CD4-positive, alpha-beta T cell treated with Interleukin-6 at 100 ng/mL for 8 hours (primary cell): ENCODE results near the gene TPCN1.
A peak's percentile ranks its signal among the peaks of the same experiment; 100 is the strongest.

Experiments
- DNase-seq: peaks from one replicate; pipeline ENCODE4 v3.0.0-alpha.2; 2020; ENCODE audit warnings: mixed read lengths, low spot score

Gene TPCN1

GRCh38 chr12:113310489-113310888 lies 89.2 kb downstream of the TPCN1 start:
- no peak for DNase-seq

DNA sequence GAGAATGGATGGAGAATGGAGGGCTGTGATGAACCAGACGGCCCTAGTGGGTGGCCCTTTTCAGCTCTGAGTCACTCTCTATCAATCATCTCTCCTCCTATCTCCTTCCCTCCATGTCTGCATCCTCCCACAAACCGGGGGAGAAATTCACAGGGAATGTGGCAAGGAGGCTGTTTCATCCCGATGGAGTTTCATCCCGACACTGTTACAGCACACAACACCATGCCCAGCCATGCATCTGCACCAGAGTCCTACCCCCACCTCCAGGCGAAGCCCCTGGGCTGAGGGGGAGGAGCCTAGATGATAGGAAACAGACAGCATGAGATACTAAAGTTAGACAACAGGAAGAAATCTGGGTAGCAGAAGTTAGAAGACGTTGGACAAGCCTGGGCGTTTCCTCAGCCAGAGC lies 92.9 kb downstream of the TPCN1 start:
- DNase-seq = no peak

- DNase-seq = no peak
These were observed 94.1 kb downstream of the TPCN1 start for GRCh38 chr12:113315358-113315757.

DNA sequence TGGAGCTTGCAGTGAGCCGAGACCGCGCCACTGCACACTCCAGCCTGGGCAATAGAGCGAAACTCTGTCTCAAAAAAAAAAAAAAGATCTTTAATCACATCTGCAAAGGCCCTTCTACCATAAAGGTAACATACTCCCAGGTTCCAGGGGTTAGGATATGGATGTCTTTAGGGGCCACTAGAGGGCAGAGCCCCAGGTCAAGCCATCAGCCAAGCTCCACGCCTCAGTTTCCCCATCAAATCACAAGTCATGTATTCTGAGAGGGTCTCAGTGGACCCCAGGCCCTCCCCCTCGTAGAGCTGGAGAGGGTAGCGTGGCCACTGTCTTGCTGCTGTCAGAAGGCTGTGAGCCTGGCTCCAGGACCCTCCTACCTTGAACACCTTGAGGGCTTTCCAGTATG lies 94.9 kb downstream of the TPCN1 start:
- no peak for DNase-seq

DNA sequence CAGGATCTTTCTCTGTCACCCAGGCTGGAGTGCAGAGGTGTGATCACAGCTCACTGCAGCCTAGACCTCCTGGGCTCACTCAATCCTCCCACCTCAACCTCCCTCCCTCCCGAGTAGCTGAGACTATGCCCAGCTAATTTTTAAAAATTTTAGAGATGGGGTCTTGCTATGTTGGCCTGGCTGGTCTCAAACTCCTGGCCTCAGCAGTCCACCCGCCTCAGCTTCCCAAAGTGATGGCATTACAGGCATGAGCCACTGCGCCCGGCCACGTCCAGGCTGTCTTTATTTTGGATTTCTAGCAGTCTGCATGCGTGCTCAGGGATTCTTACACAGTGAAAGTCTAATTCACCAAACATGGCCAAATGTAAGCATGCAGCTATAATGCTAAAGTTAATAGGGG lies 95.9 kb downstream of the TPCN1 start:
- no peak for DNase-seq

DNA sequence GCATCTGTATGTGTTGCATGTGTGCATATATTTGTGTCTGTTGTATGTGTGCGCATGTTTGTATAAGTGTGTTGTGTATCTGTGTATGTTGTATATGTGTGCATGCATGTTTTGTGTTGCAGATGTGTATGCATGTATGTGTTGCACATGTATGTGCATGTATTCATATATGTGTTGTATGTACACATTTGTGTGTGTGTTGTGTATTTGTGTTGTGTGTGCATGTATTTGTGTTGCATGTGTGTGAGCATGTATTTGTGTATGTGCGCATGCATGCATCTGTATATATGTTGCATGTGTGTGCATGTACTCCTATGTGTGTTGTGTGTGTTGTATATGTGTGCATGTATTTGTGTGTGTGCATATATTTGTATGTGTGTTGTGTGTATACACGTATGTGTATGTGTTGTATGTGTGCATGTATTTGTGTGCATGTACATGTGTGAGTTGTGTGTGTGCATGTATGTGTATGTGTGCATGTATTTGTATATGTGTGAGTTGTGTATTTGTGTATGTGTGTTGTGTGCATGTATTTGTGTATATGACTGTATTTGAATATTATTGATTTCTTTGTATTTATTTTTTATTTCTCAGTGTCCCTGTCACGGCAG lies 96.9 kb downstream of the TPCN1 start:
- DNase-seq = no peak

DNA sequence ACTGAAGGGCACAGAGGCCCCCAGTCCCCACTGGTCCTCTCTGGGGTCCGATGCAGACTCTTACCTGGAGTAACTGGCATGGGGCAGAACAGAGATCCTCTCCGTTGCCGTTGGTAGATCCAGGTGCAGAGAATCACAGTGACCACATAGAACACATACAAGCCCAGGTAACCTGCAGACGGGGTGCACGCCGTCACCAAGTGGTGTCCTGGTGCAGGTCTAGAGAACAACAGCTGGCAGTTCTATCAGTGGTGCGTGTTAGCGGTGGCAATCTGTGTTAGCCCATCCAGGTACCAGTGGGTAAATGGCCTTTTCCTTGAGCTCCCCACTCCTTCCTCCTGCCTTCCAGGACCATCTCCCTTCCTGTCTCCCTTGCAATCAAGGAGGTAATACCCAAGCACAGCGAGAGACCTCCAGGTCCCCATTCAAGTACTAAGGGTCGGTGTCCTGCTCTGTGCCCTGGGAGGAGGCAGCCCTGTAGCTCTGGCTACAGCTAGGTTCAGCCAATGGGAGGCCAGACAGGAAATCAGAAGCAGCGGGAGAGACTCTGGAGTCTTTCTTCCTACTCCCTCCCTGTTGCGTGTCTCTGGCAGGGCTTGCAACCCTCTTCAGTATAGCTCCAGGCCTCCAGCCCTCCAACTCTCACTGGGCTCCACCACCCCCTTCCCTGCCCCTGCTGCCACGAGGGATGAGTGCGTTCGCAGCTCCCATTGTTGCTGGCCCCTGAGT lies 97.8 kb downstream of the TPCN1 start:
- DNase-seq = no peak

GRCh38 chr12:113320401-113320800 lies 99.1 kb downstream of the TPCN1 start:
- no peak for DNase-seq

GRCh38 chr12:113322343-113322742 lies 101.1 kb downstream of the TPCN1 start:
- no peak for DNase-seq

- DNase-seq = no peak
These were observed 104.7 kb downstream of the TPCN1 start for GRCh38 chr12:113325916-113326315.

DNA sequence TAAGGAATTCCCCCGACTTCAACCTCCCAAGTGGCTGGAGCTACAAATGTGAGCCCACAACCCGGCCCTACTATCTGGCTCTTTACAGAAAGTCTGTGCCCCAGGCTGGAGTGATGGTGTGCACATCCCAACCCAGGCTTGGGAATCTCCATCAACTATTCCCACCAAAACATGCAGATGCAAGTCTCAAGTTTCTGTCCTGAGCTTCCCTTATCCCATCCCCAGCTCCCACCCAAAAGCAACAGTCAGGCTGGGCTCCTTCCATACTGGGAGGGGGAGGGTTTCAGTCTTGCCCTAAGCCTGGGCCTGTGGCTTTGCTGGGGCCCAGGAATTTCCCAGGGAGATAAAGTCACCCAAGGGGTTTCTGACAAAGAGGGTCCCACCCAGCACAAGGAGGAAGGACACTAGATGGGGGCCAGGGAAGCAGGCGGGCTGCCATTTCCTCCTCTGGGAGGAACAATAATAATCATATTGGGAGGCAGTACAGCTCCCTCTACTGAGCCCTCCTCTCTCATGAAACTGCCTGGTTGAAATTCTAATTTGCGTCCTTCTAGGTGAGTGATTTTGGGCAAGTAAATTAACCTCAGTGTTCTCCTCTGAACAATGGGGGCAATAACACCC lies 105.6 kb downstream of the TPCN1 start:
- DNase-seq = no peak

DNA sequence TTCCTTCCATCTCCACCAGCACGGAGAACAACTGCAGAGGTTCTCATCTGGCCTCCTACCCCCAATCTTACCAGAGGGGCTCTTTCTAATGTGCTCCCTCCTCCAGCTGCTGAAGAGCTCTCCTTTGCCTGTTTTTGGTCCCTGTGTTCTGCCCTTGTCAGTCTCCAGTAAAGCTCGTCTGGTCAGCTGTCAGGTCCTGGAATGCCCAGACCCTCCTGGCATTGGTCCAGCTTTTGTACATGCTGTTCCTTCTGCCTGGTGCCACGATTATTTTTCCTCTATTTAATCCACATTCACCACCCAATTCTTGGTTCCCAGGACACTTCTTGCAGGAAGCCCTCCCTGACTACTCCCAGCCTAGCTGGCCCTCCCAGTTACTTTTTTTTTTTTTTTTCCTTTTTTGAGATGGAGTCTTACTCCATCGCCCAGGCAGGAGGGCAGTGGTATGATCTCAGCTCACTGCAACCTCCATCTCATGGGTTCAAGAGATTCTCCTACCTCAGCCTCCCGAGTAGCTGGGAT lies 107.2 kb downstream of the TPCN1 start:
- no peak for DNase-seq

DNA sequence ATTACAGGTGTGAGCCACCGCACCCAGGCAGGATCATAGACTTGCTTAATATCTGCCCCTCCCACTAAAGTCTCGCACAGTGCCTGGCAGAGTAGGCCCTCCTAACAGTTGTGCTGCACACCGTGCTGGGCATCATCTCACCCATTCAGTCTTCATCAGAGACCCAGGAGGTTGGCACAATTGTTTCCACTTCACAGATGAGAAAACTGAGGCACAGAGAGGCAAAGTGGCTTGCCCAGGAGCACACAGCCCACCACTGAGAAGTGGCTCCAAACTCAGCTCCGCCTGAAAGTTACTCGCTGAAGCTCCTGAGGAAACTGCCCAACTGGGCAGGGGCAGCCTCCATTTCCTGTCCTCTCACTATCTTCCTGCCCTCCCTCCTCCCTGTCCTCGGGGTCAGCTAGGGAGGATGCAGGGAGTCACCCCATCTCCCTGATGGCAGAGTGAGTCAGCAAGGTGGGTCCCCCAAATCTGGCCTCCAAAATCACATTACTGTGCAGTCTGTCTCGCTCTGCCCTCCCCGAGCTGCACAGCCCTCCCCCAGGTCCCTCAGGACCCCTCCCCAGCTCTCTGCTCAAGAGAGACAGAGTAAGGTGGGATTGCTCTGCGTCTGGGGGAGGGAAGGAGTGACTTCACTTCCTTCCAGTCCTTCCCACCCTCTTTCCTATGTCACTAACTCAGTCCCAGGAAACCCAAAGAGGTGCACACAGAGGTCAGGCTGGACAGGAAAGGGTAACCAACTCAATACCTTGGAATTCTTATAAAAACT lies 107.9 kb downstream of the TPCN1 start:
- no peak for DNase-seq

DNA sequence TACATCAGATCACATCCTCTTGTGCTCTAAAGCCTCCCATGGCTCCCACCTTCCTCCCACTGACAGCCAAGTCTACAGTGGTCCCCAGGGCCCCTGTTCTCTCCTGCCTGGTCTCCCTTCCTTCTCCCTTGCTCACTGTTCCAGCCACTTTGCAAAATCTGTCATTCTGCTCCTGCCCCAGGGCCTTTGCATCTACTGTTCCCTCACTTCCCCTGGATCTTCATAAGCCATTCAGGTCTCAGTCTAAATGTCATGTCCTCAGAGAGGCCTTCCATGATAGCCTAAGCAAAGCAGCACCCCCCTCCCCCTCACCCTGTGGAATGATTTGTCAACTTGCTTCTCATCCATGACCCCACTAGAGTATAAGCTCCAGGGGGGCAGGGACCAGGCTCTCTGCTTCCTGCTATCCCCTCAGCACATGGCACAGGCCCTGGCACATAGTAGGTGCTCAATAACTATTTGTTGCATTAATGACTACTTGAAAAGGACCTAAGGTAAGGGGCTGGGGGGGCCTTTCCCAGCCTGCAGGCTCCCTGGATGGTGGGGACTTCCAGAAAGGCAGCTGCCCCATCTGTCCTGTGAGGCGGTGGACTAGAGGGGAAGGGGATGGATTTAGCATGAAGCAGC lies 108.6 kb downstream of the TPCN1 start:
- DNase-seq = no peak

- no peak for DNase-seq
These were observed 109.2 kb downstream of the TPCN1 start for GRCh38 chr12:113330505-113330904.

- no peak for DNase-seq
These were observed 111.6 kb downstream of the TPCN1 start for GRCh38 chr12:113332688-113333417.

- no peak for DNase-seq
These were observed 112.1 kb downstream of the TPCN1 start for GRCh38 chr12:113333418-113333750.

GRCh38 chr12:113333877-113334785 lies 112.9 kb downstream of the TPCN1 start:
- peak; percentile 31 for DNase-seq

- DNase-seq = peak; percentile 83
These were observed 113.7 kb downstream of the TPCN1 start, which contains the start of gene SLC8B1 for GRCh38 chr12:113334786-113335539. SLC8B1 (minus strand) TSS chr12:113335109; CDS start chr12:113332878, 2,231 bp downstream.
